Spleen (tissue), 11 donors: ENCODE results near the gene PRKACA. TPM values are rescaled to one million over a fixed set of nuclear protein-coding genes. Genes with fewer than 3 reads are reported as not detected.

Source experiments
- DNase-seq: peaks from one replicate; pipeline ENCODE4 v3.0.0-alpha.2; 2020
- H3K27ac ChIP-seq, 8 donors: fragments of 200-600 bp; sonication (generic) in 7 of 8; 1 replicate in 4 of 8; 2 replicates in 4 of 8; pipeline versions ENCODE4 v1.5.0 to v1.8.0; 2016 to 2021; ENCODE audit warnings: inconsistent platforms in 4 of 8, mild to moderate bottlenecking in 4 of 8, moderate library complexity in 1 of 8
- H3K27me3 ChIP-seq, 7 donors: fragments of 200-600 bp; sonication (generic) in 6 of 7; replicated peaks in 1 of 7; 1 replicate in 4 of 7; 2 replicates in 3 of 7; pipeline versions ENCODE4 v1.5.0 to v1.8.0; 2016 to 2021; ENCODE audit warnings: inconsistent platforms in 3 of 7, mild to moderate bottlenecking in 1 of 7
- H3K36me3 ChIP-seq, 6 donors: fragments of 200-600 bp; sonication (generic) in 5 of 6; 1 replicate in 4 of 6; 2 replicates in 2 of 6; pipeline versions ENCODE4 v1.5.0 to v1.8.0; 2016 to 2021; ENCODE audit warnings: inconsistent platforms in 2 of 6
- H3K4me1 ChIP-seq, 6 donors: fragments of 200-600 bp; sonication (generic) in 5 of 6; 1 replicate in 3 of 6; 2 replicates in 3 of 6; pipeline versions ENCODE4 v1.5.0 to v1.8.0; 2016 to 2021; ENCODE audit warnings: inconsistent platforms in 3 of 6
- H3K4me3 ChIP-seq, 8 donors: fragments of 200-600 bp; sonication (generic) in 7 of 8; 1 replicate in 4 of 8; 2 replicates in 4 of 8; pipeline versions ENCODE4 v1.5.0 to v1.8.0; 2016 to 2021; ENCODE audit warnings: inconsistent platforms in 4 of 8, mild to moderate bottlenecking in 4 of 8, moderate library complexity in 2 of 8
- H3K9me3 ChIP-seq, 8 donors: fragments of 200-600 bp; sonication (generic) in 7 of 8; 1 replicate in 4 of 8; 2 replicates in 4 of 8; pipeline versions ENCODE4 v1.5.0 to v1.8.0; 2016 to 2021; ENCODE audit warnings: inconsistent platforms in 4 of 8
- CTCF ChIP-seq, 11 experiments: fragments of 200-600 bp in 7 of 11; fragments of 450-650 bp in 4 of 11; sonication (generic) in 4 of 11; IDR thresholded peaks in 8 of 11; conservative IDR thresholded peaks in 3 of 11; 1 replicate in 7 of 11; 2 replicates in 4 of 11; pipeline versions ENCODE4 v1.4.0 to v1.8.0; 2016 to 2021; ENCODE audit warnings: antibody characterized with exemption in 11 of 11, inconsistent platforms in 4 of 11, mild to moderate bottlenecking in 1 of 11
- POLR2A ChIP-seq, 3 donors: fragments of 450-650 bp; IDR thresholded peaks; one replicate each; pipeline ENCODE4 v1.5.1; 2017; ENCODE audit warnings: antibody characterized with exemption in 3 of 3, mild to moderate bottlenecking in 1 of 3
- POLR2AphosphoS5 ChIP-seq, 3 donors: sonication (generic); formaldehyde crosslinking; IDR thresholded peaks; one replicate each; pipeline ENCODE4 v1.5.1; 2017; ENCODE audit warnings: antibody characterized with exemption in 3 of 3
- WGBS, 5 donors: extraction: QIAGEN DNeasy Blood & Tissue Kit in 3 of 5; methylation state at CpG; one replicate each; pipeline versions ENCODE4 v1.1.5 to v1.1.7; 2013 to 2018; 5-methylcytosine and 5-hydroxymethylcytosine counted together
- intact Hi-C: fragments of 100-400 bp; cut with DNase I; formaldehyde crosslinking; loops from one replicate; pipeline ENCODE4 v1.15.0; 2023; ENCODE audit warnings: low total_unique reads
- polyA plus RNA-seq, 3 donors: library from polyadenylated mRNA; stranded (reverse); fragments of 200-250 nt; gene quantifications; one replicate each; pipeline ENCODE4 v1.2.1, GENCODE V29; 2013
- total RNA-seq, 7 donors: library from RNA; depleted of rRNA in 3 of 7; stranded (reverse); fragments of >200 nt in 3 of 7; fragmentation: NEBNext Ultra II Directional in 4 of 7; extraction: Animal tissue kit (Norgen Biotek cat#: 25700) in 4 of 7; gene quantifications; one replicate each; pipeline versions ENCODE4 v1.1.0 to v1.2.1, GENCODE V29; 2016 to 2021
- donor health status: healthy with polysubstance abuse.
- donor health status: DM: no; HTN: no; CAD: no; lungs with moderate emphysema.
- donor health status: DM: no; HTN: no; CAD: no.
- donor health status: Bipolar disorder and iron deficiency.
- donor health status: healthy.
- donor health status: DM: no; HTN: no; CAD: no.
- donor health status: DM: yes; HTN: yes; CAD: no.

Gene PRKACA
- total and polyA plus RNA-seq, 10 donors: 26.6 to 256 (median 109) TPM

- Histone ChIP-seq H3K4me3 (no peak overlapping the region), H3K27me3 (peaks cover 0 to 29% (median 0%) of the 10 kb centered on the region in 7 donors), H3K27ac (no peak overlapping the region), H3K9me3 (no peaks in the 10 kb centered on the region), H3K36me3 (no peaks in the 10 kb centered on the region), H3K4me1 (peaks cover 29 to 42% (median 38%) of the 10 kb centered on the region in 6 donors)
- no peak for DNase-seq
- TF ChIP-seq POLR2A (IDR thresholded peaks at IDR 0.05): no peak
- TF ChIP-seq POLR2AphosphoS5 (IDR thresholded peaks at IDR 0.05): peak in 1 of 3 donors; percentile 40
- no peak for TF ChIP-seq CTCF (IDR thresholded peaks at IDR 0.05 in 8 of 11, conservative IDR thresholded peaks at IDR 0.05 in 3 of 11)
- WGBS, 5 donors: 89 to 97% (median 94%) methylated on average over 34 to 43 of the region's 43 CpGs
- intact Hi-C loops: loop anchor here (5.0 kb wide), 1 partner anchor 188 kb away; no protein-coding TSS in a partner anchor
Measured at GRCh38 chr19:14070268-14071050, 47.1 kb downstream of the PRKACA start.

- Histone ChIP-seq H3K9me3 (no peaks in the 10 kb centered on the region), H3K4me1 (peaks cover 0 to 3% (median 0%) of the 10 kb centered on the region in 6 donors), H3K36me3 (no peaks in the 10 kb centered on the region), H3K27ac (no peak overlapping the region), H3K4me3 (no peak overlapping the region), H3K27me3 (peaks cover 0 to 26% (median under 1%) of the 10 kb centered on the region in 7 donors)
- no peak for TF ChIP-seq CTCF (IDR thresholded peaks at IDR 0.05 in 8 of 11, conservative IDR thresholded peaks at IDR 0.05 in 3 of 11)
- TF ChIP-seq POLR2A (IDR thresholded peaks at IDR 0.05): no peak
- TF ChIP-seq POLR2AphosphoS5 (IDR thresholded peaks at IDR 0.05): no peak
- intact Hi-C loops: no loop called here
- 46 to 75% (median 62%) methylated on average over 2 of the region's 2 CpGs for WGBS, 5 donors
- DNase-seq: no peak
Measured at GRCh38 chr19:14066134-14066533, 51.4 kb downstream of the PRKACA start.

GRCh38 chr19:14063105-14063504, 54.5 kb downstream of the PRKACA start:
- peaks cover 0 to 12% (median 8%) of the 10 kb centered on the region in 6 donors for H3K4me1 ChIP-seq
- no peak for DNase-seq
- intact Hi-C loops: no loop called here
- H3K27me3 ChIP-seq: peaks cover 0 to 56% (median 28%) of the 10 kb centered on the region in 7 donors
- TF ChIP-seq POLR2AphosphoS5 (IDR thresholded peaks at IDR 0.05) (no peak), POLR2A (IDR thresholded peaks at IDR 0.05) (no peak), CTCF (IDR thresholded peaks at IDR 0.05 in 8 of 11, conservative IDR thresholded peaks at IDR 0.05 in 3 of 11) (no peak)
- H3K9me3 ChIP-seq: no peaks in the 10 kb centered on the region
- no peak overlapping the region for H3K4me3 ChIP-seq
- no peak overlapping the region for H3K27ac ChIP-seq
- WGBS, 5 donors: 64 to 81% (median 70%) methylated on average over 7 of the region's 7 CpGs
- H3K36me3 ChIP-seq: no peaks in the 10 kb centered on the region

- H3K4me3 ChIP-seq: no peak overlapping the region
- TF ChIP-seq POLR2AphosphoS5 (IDR thresholded peaks at IDR 0.05) (no peak), CTCF (IDR thresholded peaks at IDR 0.05 in 8 of 11, conservative IDR thresholded peaks at IDR 0.05 in 3 of 11) (no peak), POLR2A (IDR thresholded peaks at IDR 0.05) (no peak)
- H3K4me1 ChIP-seq: peaks cover 0 to 18% (median 13%) of the 10 kb centered on the region in 6 donors
- intact Hi-C loops: no loop called here
- no peaks in the 10 kb centered on the region for H3K9me3 ChIP-seq
- DNase-seq: no peak
- H3K27me3 ChIP-seq: peaks cover 0 to 62% (median 34%) of the 10 kb centered on the region in 7 donors
- 84 to 92% (median 90%) methylated on average over 5 of the region's 5 CpGs for WGBS, 5 donors
- no peak overlapping the region for H3K27ac ChIP-seq
- no peaks in the 10 kb centered on the region for H3K36me3 ChIP-seq
Measured at GRCh38 chr19:14062558-14062855, 55.1 kb downstream of the PRKACA start.
